ENCODE measurements around the gene CPNE2. TPM values are rescaled to one million over a fixed set of nuclear protein-coding genes. Genes with fewer than 3 reads are reported as not detected.

Gene CPNE2
- total RNA-seq, 4 donors from 2014 or later: 27.4 to 56.5 (median 40.7) TPM

- no peak for TF ChIP-seq CTCF (IDR thresholded peaks at IDR 0.05; ENCODE audit: low read depth)
Observed at GRCh38 chr16:57070424-57070823, 22.0 kb upstream of the CPNE2 start.

- no peak for TF ChIP-seq CTCF (IDR thresholded peaks at IDR 0.05; ENCODE audit: low read depth)
Observed at GRCh38 chr16:57071831-57072582, 20.4 kb upstream of the CPNE2 start.

GRCh38 chr16:57072616-57073275, 19.6 kb upstream of the CPNE2 start:
- TF ChIP-seq CTCF (IDR thresholded peaks at IDR 0.05; ENCODE audit: low read depth): no peak

- TF ChIP-seq CTCF (IDR thresholded peaks at IDR 0.05; ENCODE audit: low read depth): no peak
Observed at GRCh38 chr16:57077714-57078113, 14.7 kb upstream of the CPNE2 start.

- TF ChIP-seq CTCF (IDR thresholded peaks at IDR 0.05; ENCODE audit: low read depth): no peak
Observed at GRCh38 chr16:57081744-57082143, 10.6 kb upstream of the CPNE2 start.

- TF ChIP-seq CTCF (IDR thresholded peaks at IDR 0.05; ENCODE audit: low read depth): no peak
Observed at GRCh38 chr16:57082664-57083063, 9.7 kb upstream of the CPNE2 start.

GRCh38 chr16:57083485-57084126, 8.8 kb upstream of the CPNE2 start:
- no peak for TF ChIP-seq CTCF (IDR thresholded peaks at IDR 0.05; ENCODE audit: low read depth)

All from subcutaneous adipose tissue (tissue), 4 donors.